Mucosa of descending colon (tissue), 3 donors: ENCODE measurements around the gene B4GALT6. TPM values are rescaled to one million over a fixed set of nuclear protein-coding genes. Genes with fewer than 3 reads are reported as not detected.

Experiments used
- ATAC-seq: fragments of 200-7000 bp; cut with Tn5 transposase; one replicate; pipeline ENCODE4 v1.9.1; 2020; ENCODE audit warnings: mild to moderate bottlenecking, moderate library complexity
- DNase-seq, 3 donors: peaks; one replicate each; pipeline ENCODE4 v3.0.0-alpha.2; 2020
- H3K36me3 ChIP-seq: fragments of 200-600 bp; one replicate; pipeline ENCODE4 v1.8.0; 2021; ENCODE audit warnings: low read depth, mild to moderate bottlenecking
- H3K4me1 ChIP-seq: fragments of 200-600 bp; one replicate; pipeline ENCODE4 v1.8.0; 2021; ENCODE audit warnings: low read depth, mild to moderate bottlenecking
- H3K4me3 ChIP-seq: fragments of 200-600 bp; one replicate; pipeline ENCODE4 v1.8.0; 2021; ENCODE audit warnings: mild to moderate bottlenecking
- H3K9me3 ChIP-seq: fragments of 200-600 bp; one replicate; pipeline ENCODE4 v1.8.0; 2021; ENCODE audit warnings: mild to moderate bottlenecking
- intact Hi-C, 2 donors: fragments of 100-400 bp; cut with DNase I in 1 of 2; cut with micrococcal nuclease in 1 of 2; formaldehyde crosslinking; loops; one replicate each; pipeline versions ENCODE4 v1.11.0 to v1.11.1; 2022; cut with DNase I, micrococcal nuclease
- total RNA-seq, 3 donors: library from RNA; stranded (reverse); fragmentation: NEBNext Ultra II Directional in 2 of 3; extraction: Animal tissue kit (Norgen Biotek cat#: 25700) in 2 of 3; gene quantifications; one replicate each; pipeline versions ENCODE4 v1.2.1 to v1.2.4, GENCODE V29; 2021 to 2023
- TF ChIP-seq, protein P1 (sequence below): fragments of 200-600 bp; IDR thresholded peaks from one replicate; pipeline ENCODE4 v1.8.0; 2022; ENCODE audit warnings: antibody characterized with exemption, mild to moderate bottlenecking
- donor health status: DM: no; HTN: no; CAD: no; lungs with moderate emphysema.
- donor health status: DM: no; HTN: no; CAD: no.
- donor health status: DM: no; HTN: yes; CAD: no.

Gene B4GALT6
- total RNA-seq, 3 donors from 2014 or later: 6.9 to 8.0 (median 7.8) TPM

- TF ChIP-seq, protein P1, sequence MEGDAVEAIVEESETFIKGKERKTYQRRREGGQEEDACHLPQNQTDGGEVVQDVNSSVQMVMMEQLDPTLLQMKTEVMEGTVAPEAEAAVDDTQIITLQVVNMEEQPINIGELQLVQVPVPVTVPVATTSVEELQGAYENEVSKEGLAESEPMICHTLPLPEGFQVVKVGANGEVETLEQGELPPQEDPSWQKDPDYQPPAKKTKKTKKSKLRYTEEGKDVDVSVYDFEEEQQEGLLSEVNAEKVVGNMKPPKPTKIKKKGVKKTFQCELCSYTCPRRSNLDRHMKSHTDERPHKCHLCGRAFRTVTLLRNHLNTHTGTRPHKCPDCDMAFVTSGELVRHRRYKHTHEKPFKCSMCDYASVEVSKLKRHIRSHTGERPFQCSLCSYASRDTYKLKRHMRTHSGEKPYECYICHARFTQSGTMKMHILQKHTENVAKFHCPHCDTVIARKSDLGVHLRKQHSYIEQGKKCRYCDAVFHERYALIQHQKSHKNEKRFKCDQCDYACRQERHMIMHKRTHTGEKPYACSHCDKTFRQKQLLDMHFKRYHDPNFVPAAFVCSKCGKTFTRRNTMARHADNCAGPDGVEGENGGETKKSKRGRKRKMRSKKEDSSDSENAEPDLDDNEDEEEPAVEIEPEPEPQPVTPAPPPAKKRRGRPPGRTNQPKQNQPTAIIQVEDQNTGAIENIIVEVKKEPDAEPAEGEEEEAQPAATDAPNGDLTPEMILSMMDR: no peak
- Histone ChIP-seq H3K4me1 (no peaks in the 10 kb centered on the region), H3K36me3 (no peaks in the 10 kb centered on the region), H3K9me3 (no peaks in the 10 kb centered on the region), H3K4me3 (no peak overlapping the region)
- ATAC-seq (no peak), DNase-seq (no peak)
- intact Hi-C loops: loop anchor here in 1 of 2 donors (5.0 kb wide), 1 partner anchor 50 kb away; no protein-coding TSS in a partner anchor
These were observed 46.9 kb downstream of the B4GALT6 start for GRCh38 chr18:31637445-31637844.

- intact Hi-C loops: loop anchor here in 1 of 2 donors (5.0 kb wide), 1 partner anchor 51 kb away; no protein-coding TSS in a partner anchor
- TF ChIP-seq, protein P1: no peak
- H3K4me3 ChIP-seq: no peak overlapping the region
- no peak for ATAC-seq
- H3K9me3 ChIP-seq: no peaks in the 10 kb centered on the region
- H3K4me1 ChIP-seq: no peaks in the 10 kb centered on the region
- no peak for DNase-seq
- no peaks in the 10 kb centered on the region for H3K36me3 ChIP-seq
These were observed 48.0 kb downstream of the B4GALT6 start for GRCh38 chr18:31636387-31636786.

DNA sequence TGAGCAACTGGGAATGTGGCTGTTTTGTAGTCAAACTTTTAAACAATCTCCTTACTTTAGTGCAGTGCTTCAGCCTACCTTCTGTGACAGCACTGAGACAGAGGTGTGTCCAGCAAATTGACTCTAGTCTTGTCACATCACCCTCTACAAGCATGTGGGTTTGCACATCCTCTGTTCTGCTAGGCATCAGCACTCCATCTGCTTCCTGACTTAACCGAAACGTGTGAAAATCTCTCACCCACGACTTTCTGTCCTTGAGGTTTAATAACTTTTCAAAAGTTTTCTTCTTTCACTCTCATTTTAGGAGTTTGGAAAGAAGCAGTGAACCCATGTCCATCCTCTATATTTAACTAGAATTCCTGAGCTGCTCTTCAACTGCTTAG, 50.1 kb downstream of the B4GALT6 start:
- Histone ChIP-seq H3K4me1 (no peaks in the 10 kb centered on the region), H3K4me3 (no peak overlapping the region), H3K36me3 (no peaks in the 10 kb centered on the region), H3K9me3 (no peaks in the 10 kb centered on the region)
- intact Hi-C loops: no loop called here
- TF ChIP-seq, protein P1: no peak
- no peak for ATAC-seq
- no peak for DNase-seq

DNA sequence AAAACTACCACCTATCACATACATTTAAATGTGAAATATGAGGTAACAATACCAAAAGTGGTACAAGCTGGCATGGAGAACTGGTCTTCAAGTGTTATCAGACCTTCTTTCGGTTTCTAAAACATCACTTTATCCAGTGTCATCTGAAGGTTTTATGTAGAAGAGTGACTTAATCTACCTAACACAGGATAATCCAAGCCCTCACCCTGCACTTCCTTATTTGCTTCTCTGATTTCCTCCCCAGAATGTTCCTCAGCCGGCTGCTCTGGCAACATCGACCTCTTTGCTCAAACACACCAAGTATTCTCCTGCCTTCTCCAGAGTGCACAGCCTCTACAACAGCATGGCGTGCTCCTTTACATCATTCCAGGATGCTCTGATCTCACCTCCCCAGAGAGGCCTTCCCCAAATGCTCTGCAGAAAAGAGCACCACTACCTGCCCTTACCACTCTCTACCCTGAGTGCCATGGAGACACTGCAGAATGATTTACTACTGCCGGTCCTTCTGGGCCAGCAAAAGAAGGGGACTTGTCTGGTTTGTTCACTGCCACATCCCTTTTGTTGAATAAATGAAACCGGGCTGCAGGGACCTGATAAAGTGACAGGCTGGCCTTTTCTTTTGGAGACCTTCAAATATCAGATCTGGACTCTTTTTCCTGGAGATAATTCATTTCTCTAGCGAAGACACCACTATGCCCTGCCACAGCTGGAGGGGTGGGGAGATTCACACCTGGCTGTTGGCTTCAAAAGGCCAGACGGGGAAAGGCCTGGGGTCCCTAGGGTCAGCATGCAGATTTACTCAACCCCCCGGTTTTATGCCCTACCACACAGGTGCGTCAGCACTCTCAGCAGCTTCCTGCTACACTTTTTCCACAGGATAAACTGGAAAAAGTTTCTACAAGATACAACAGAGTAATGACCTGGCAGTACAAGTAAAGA, 50.7 kb downstream of the B4GALT6 start:
- Histone ChIP-seq H3K4me1 (no peaks in the 10 kb centered on the region), H3K9me3 (no peaks in the 10 kb centered on the region), H3K4me3 (no peak overlapping the region), H3K36me3 (no peaks in the 10 kb centered on the region)
- intact Hi-C loops: no loop called here
- ATAC-seq (no peak), DNase-seq (no peak)
- TF ChIP-seq, protein P1: no peak

- ATAC-seq (no peak), DNase-seq (no peak)
- TF ChIP-seq, protein P1: no peak
- intact Hi-C loops: no loop called here
- no peaks in the 10 kb centered on the region for H3K4me1 ChIP-seq
- H3K36me3 ChIP-seq: no peaks in the 10 kb centered on the region
- no peaks in the 10 kb centered on the region for H3K9me3 ChIP-seq
- H3K4me3 ChIP-seq: no peak overlapping the region
These were observed 52.0 kb downstream of the B4GALT6 start for GRCh38 chr18:31632356-31632755.
